Activated CD4-positive, alpha-beta T cell treated with anti-CD3 and anti-CD28 coated beads for 36 hours (primary cell): ENCODE results near the gene NELFCD. TPM values are rescaled to one million over a fixed set of nuclear protein-coding genes. Genes with fewer than 3 reads are reported as not detected.

Source experiments
- ATAC-seq: fragments of 200-7000 bp; cut with Tn5 transposase; one replicate; pipeline ENCODE4 v1.10.0; 2021; ENCODE audit warnings: mild to moderate bottlenecking, moderate library complexity
- CTCF ChIA-PET: fragments of 350-600 bp; sonication (Branson Sonifier 250); formaldehyde crosslinking; loops from one replicate; lab custom pipeline; 2021; ENCODE audit warnings: antibody characterized with exemption; lab: Charles Lee
- POLR2A ChIA-PET: fragments of 350-600 bp; sonication (Branson Sonifier 250); formaldehyde crosslinking; loops from one replicate; lab custom pipeline; 2021; ENCODE audit warnings: antibody characterized with exemption, inconsistent platforms; lab: Charles Lee
- DNase-seq: peaks from one replicate; pipeline ENCODE4 v3.0.0-alpha.2; 2020
- H3K27ac Mint-ChIP-seq: one replicate; pipeline ENCODE4 v1.8.0; 2021; ENCODE audit warnings: mixed read lengths
- H3K27me3 Mint-ChIP-seq: one replicate; pipeline ENCODE4 v1.8.0; 2021; ENCODE audit warnings: mixed read lengths
- H3K36me3 Mint-ChIP-seq: one replicate; pipeline ENCODE4 v1.8.0; 2021; ENCODE audit warnings: low read depth, mixed read lengths
- H3K4me1 Mint-ChIP-seq: one replicate; pipeline ENCODE4 v1.8.0; 2021; ENCODE audit warnings: mixed read lengths
- H3K4me3 Mint-ChIP-seq: one replicate; pipeline ENCODE4 v1.8.0; 2021; ENCODE audit warnings: mild to moderate bottlenecking, moderate library complexity, mixed read lengths
- H3K9me3 Mint-ChIP-seq: one replicate; pipeline ENCODE4 v1.8.0; 2021; ENCODE audit warnings: low read depth, mixed read lengths
- intact Hi-C, 2 experiments: fragments of 100-400 bp; cut with DNase I in 1 of 2; cut with micrococcal nuclease in 1 of 2; formaldehyde crosslinking; loops; one replicate each; pipeline versions ENCODE4 v1.14.2 to v1.15.1; 2022 to 2024; cut with DNase I, micrococcal nuclease
- total RNA-seq, 2 experiments: library from RNA; stranded (reverse); gene quantifications; one replicate each; pipeline ENCODE4 v1.2.3, GENCODE V29; 2021

Gene NELFCD
- total RNA-seq, 2 experiments from 2014 or later = 111 to 121 TPM

GRCh38 chr20:58986968-58987517 is 6.0 kb downstream of the NELFCD start:
- Mint-ChIP-seq H3K4me3 (no peak overlapping the region), H3K36me3 (peaks cover 76% of the 10 kb centered on the region), H3K9me3 (no peaks in the 10 kb centered on the region), H3K4me1 (peaks cover 44% of the 10 kb centered on the region), H3K27ac (peak overlapping the region; percentile 87), H3K27me3 (no peaks in the 10 kb centered on the region)
- DNase-seq (no peak), ATAC-seq (peak; percentile 59)
- POLR2A ChIA-PET = interaction anchor here (0.7 to 0.8 kb wide), 2 partner anchors 45 to 93 kb away, joined by 3 to 4 read pairs; partner anchors contain the start of gene ATP5F1E
- CTCF ChIA-PET = interaction anchor here (0.7 kb wide), 1 partner anchor 45 kb away, joined by 5 read pairs; the partner anchor contains the start of gene ATP5F1E
- intact Hi-C loops = no loop called here

- intact Hi-C loops = no loop called here
- no peak for DNase-seq
- Mint-ChIP-seq H3K27ac (no peak overlapping the region), H3K4me1 (peaks cover 37% of the 10 kb centered on the region), H3K9me3 (no peaks in the 10 kb centered on the region), H3K27me3 (no peaks in the 10 kb centered on the region), H3K4me3 (no peak overlapping the region), H3K36me3 (peaks cover 74% of the 10 kb centered on the region)
- POLR2A ChIA-PET = no interaction called here
- CTCF ChIA-PET = interaction anchor here (0.6 kb wide), 2 partner anchors 79 to 236 kb away, joined by 3 to 4 read pairs; no protein-coding TSS in a partner anchor
- no peak for ATAC-seq
These were observed 6.9 kb downstream of the NELFCD start for GRCh38 chr20:58987790-58988564.

- intact Hi-C loops = no loop called here
- Mint-ChIP-seq H3K4me3 (no peak overlapping the region), H3K27ac (peak overlapping the region; percentile 23), H3K27me3 (no peaks in the 10 kb centered on the region), H3K4me1 (peaks cover 34% of the 10 kb centered on the region), H3K36me3 (peaks cover 77% of the 10 kb centered on the region), H3K9me3 (no peaks in the 10 kb centered on the region)
- no peak for ATAC-seq
- DNase-seq = no peak
- ChIA-PET POLR2A (no interaction called here), CTCF (interaction anchor here (0.6 kb wide), 2 partner anchors 79 to 235 kb away, joined by 3 to 4 read pairs; no protein-coding TSS in a partner anchor)
These were observed 7.5 kb downstream of the NELFCD start for GRCh38 chr20:58988565-58988882.

- POLR2A ChIA-PET = no interaction called here
- H3K4me1 Mint-ChIP-seq = peaks cover 29% of the 10 kb centered on the region
These were observed 8.1 kb downstream of the NELFCD start for GRCh38 chr20:58989196-58989595.

GRCh38 chr20:58990651-58991445 is 9.8 kb downstream of the NELFCD start:
- ChIA-PET POLR2A (interaction anchor here (0.6 to 0.7 kb wide), 2 partner anchors 68 to 72 kb away, joined by 3 to 4 read pairs; no protein-coding TSS in a partner anchor), CTCF (no interaction called here)
- intact Hi-C loops = no loop called here
- Mint-ChIP-seq H3K36me3 (peaks cover 81% of the 10 kb centered on the region), H3K4me1 (peaks cover 18% of the 10 kb centered on the region), H3K4me3 (no peak overlapping the region), H3K27ac (peak overlapping the region; percentile 58), H3K27me3 (no peaks in the 10 kb centered on the region), H3K9me3 (no peaks in the 10 kb centered on the region)
- ATAC-seq (no peak), DNase-seq (no peak)

More at GRCh38 chr20:58989196-58989595, 8.1 kb downstream of the NELFCD start:
- peak overlapping the region; percentile 23 for H3K27ac Mint-ChIP-seq
- H3K9me3 Mint-ChIP-seq = no peaks in the 10 kb centered on the region
- no peak for DNase-seq
- H3K4me3 Mint-ChIP-seq = no peak overlapping the region
- intact Hi-C loops = no loop called here
- ATAC-seq = no peak
- peaks cover 76% of the 10 kb centered on the region for H3K36me3 Mint-ChIP-seq
- CTCF ChIA-PET = interaction anchor here (0.8 to 1.0 kb wide), 2 partner anchors 84 to 384 kb away, joined by 3 read pairs; no protein-coding TSS in a partner anchor
- H3K27me3 Mint-ChIP-seq = no peaks in the 10 kb centered on the region

- POLR2A ChIA-PET = interaction anchor here (0.5 kb wide), 1 partner anchor 244 kb away, joined by 3 read pairs; no protein-coding TSS in a partner anchor
- Mint-ChIP-seq H3K36me3 (peaks cover 84% of the 10 kb centered on the region), H3K27ac (peak overlapping the region; percentile 40), H3K4me3 (no peak overlapping the region), H3K9me3 (no peaks in the 10 kb centered on the region), H3K4me1 (peaks cover 11% of the 10 kb centered on the region), H3K27me3 (no peaks in the 10 kb centered on the region)
- CTCF ChIA-PET = interaction anchor here (0.6 to 0.9 kb wide), 2 partner anchors 43 to 125 kb away, joined by 3 read pairs; no protein-coding TSS in a partner anchor
- ATAC-seq = no peak
- no peak for DNase-seq
- intact Hi-C loops = no loop called here
These were observed 10.7 kb downstream of the NELFCD start for GRCh38 chr20:58991715-58992114.

GRCh38 chr20:58992911-58993310 is 11.9 kb downstream of the NELFCD start:
- peak overlapping the region; percentile 13 for H3K27ac Mint-ChIP-seq
- CTCF ChIA-PET = interaction anchor here (0.6 to 1.0 kb wide), 3 partner anchors 11 to 1255 kb away, joined by 3 to 4 read pairs (median 4); no protein-coding TSS in a partner anchor
- intact Hi-C loops = no loop called here
- no peak for ATAC-seq
- peaks cover 83% of the 10 kb centered on the region for H3K36me3 Mint-ChIP-seq
- DNase-seq = no peak
- H3K9me3 Mint-ChIP-seq = no peaks in the 10 kb centered on the region
- no peak overlapping the region for H3K4me3 Mint-ChIP-seq
- POLR2A ChIA-PET = no interaction called here
- H3K4me1 Mint-ChIP-seq = peaks cover 4% of the 10 kb centered on the region
- no peaks in the 10 kb centered on the region for H3K27me3 Mint-ChIP-seq

- Mint-ChIP-seq H3K27ac (peak overlapping the region; percentile 25), H3K27me3 (no peaks in the 10 kb centered on the region), H3K4me1 (peaks cover 4% of the 10 kb centered on the region), H3K36me3 (peaks cover 78% of the 10 kb centered on the region), H3K9me3 (no peaks in the 10 kb centered on the region), H3K4me3 (no peak overlapping the region)
- intact Hi-C loops = no loop called here
- ChIA-PET POLR2A (interaction anchor here (0.6 to 0.9 kb wide), 2 partner anchors 15 to 437 kb away, joined by 3 to 12 read pairs; no protein-coding TSS in a partner anchor), CTCF (interaction anchor here (0.7 to 1.3 kb wide), 3 partner anchors 9 to 228 kb away, joined by 3 to 4 read pairs (median 4); no protein-coding TSS in a partner anchor)
- DNase-seq (no peak), ATAC-seq (no peak)
These were observed 12.5 kb downstream of the NELFCD start for GRCh38 chr20:58993332-58994248.

- H3K4me3 Mint-ChIP-seq = no peak overlapping the region
- peak overlapping the region; percentile 53 for H3K27ac Mint-ChIP-seq
- H3K9me3 Mint-ChIP-seq = no peaks in the 10 kb centered on the region
- ChIA-PET CTCF (interaction anchor here (1.3 kb wide), 1 partner anchor 10 kb away, joined by 3 read pairs; no protein-coding TSS in a partner anchor), POLR2A (interaction anchor here (0.6 to 0.9 kb wide), 2 partner anchors 14 to 436 kb away, joined by 3 to 12 read pairs; no protein-coding TSS in a partner anchor)
- peaks cover 4% of the 10 kb centered on the region for H3K4me1 Mint-ChIP-seq
- intact Hi-C loops = no loop called here
- no peaks in the 10 kb centered on the region for H3K27me3 Mint-ChIP-seq
- ATAC-seq (no peak), DNase-seq (no peak)
- H3K36me3 Mint-ChIP-seq = peaks cover 71% of the 10 kb centered on the region
These were observed 13.5 kb downstream of the NELFCD start for GRCh38 chr20:58994390-58995159.
